Measurements from ENCODE around the gene MAP2K1. TPM values are rescaled to one million over a fixed set of nuclear protein-coding genes. Genes with fewer than 3 reads are reported as not detected.

Gene MAP2K1
- total and polyA plus RNA-seq, 9 of the 15 experiments (the other 6 are each of a cell fraction or from before 2014, with no cell fraction given), result 7.5 to 58.3 (median 30.0) TPM

DNA sequence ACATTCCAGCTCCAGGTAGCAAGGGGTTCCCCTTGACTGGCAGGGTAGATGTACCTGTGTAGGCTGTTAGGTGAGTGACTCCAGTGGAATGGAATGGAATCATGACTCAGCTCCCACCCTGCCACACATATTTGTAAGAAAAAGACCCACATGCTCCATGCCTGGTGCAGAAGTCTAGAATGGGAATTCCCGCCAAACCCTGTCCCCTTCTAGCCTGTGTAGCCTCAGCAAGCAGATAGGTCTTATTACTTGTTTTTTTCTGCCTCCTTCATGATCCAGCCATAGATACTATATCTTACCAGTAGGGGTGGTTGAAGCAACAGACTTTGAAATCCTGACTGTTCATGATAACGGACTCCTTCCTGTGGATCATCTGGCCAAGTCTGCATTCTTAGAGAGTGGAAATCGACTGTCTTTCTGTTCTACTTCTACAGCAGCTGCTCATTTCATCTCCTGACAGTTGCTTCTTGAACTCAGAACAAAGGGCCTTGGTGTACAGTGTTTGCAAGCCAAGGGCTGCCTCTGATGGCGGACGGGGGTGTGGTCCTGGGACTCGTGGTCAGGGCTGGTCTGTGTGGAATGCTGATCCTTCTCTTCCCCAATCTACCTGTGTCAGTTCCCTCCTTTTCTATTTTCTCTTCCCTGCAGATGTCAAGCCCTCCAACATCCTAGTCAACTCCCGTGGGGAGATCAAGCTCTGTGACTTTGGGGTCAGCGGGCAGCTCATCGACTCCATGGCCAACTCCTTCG lies 94.6 kb downstream of the MAP2K1 start (continued):
- TF ChIP-seq, protein P1, sequence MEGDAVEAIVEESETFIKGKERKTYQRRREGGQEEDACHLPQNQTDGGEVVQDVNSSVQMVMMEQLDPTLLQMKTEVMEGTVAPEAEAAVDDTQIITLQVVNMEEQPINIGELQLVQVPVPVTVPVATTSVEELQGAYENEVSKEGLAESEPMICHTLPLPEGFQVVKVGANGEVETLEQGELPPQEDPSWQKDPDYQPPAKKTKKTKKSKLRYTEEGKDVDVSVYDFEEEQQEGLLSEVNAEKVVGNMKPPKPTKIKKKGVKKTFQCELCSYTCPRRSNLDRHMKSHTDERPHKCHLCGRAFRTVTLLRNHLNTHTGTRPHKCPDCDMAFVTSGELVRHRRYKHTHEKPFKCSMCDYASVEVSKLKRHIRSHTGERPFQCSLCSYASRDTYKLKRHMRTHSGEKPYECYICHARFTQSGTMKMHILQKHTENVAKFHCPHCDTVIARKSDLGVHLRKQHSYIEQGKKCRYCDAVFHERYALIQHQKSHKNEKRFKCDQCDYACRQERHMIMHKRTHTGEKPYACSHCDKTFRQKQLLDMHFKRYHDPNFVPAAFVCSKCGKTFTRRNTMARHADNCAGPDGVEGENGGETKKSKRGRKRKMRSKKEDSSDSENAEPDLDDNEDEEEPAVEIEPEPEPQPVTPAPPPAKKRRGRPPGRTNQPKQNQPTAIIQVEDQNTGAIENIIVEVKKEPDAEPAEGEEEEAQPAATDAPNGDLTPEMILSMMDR (IDR thresholded peaks at IDR 0.05 in 2 of 3, conservative IDR thresholded peaks at IDR 0.05 in 1 of 3; ENCODE audit: insufficient read depth in 2 of 3, low read depth in 1 of 3, low read length in 3 of 3), result peak; percentile 38 to 43 (median 40); a peak in 3 of 6 replicates
- TF ChIP-seq EP300 (IDR thresholded peaks at IDR 0.05; ENCODE audit: low read length), result peak; percentile 78; the same call in 1 of the 2 replicates
- TF ChIP-seq SP1 (CRISPR knock-in tag; IDR thresholded peaks at IDR 0.05), result 0 out of 2 replicates have a peak, but pooled peaks have one; percentile 32
- TF ChIP-seq SIN3B (IDR thresholded peaks at IDR 0.05; ENCODE audit: low read depth), result no peak
- peak; percentile 63 for TF ChIP-seq ETV1 (tag; conservative IDR thresholded peaks at IDR 0.05; ENCODE audit: low read depth)
- 0 out of 2 replicates have a peak, but pooled peaks have one; percentile 5 for TF ChIP-seq NFE2L1 (tag; IDR thresholded peaks at IDR 0.05; ENCODE audit: borderline replicate concordance, low read depth)
- TF ChIP-seq PHB2 (IDR thresholded peaks at IDR 0.05; ENCODE audit: low read depth), result peak; percentile 20; the same call in 1 of the 2 replicates
- TF ChIP-seq, protein P2, sequence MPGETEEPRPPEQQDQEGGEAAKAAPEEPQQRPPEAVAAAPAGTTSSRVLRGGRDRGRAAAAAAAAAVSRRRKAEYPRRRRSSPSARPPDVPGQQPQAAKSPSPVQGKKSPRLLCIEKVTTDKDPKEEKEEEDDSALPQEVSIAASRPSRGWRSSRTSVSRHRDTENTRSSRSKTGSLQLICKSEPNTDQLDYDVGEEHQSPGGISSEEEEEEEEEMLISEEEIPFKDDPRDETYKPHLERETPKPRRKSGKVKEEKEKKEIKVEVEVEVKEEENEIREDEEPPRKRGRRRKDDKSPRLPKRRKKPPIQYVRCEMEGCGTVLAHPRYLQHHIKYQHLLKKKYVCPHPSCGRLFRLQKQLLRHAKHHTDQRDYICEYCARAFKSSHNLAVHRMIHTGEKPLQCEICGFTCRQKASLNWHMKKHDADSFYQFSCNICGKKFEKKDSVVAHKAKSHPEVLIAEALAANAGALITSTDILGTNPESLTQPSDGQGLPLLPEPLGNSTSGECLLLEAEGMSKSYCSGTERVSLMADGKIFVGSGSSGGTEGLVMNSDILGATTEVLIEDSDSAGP (CRISPR knock-in tag; IDR thresholded peaks at IDR 0.05), result no peak
- TF ChIP-seq, protein P3, sequence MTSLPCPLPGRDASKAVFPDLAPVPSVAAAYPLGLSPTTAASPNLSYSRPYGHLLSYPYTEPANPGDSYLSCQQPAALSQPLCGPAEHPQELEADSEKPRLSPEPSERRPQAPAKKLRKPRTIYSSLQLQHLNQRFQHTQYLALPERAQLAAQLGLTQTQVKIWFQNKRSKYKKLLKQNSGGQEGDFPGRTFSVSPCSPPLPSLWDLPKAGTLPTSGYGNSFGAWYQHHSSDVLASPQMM (CRISPR knock-in tag; IDR thresholded peaks at IDR 0.05), result no peak
- TF ChIP-seq LEF1 (IDR thresholded peaks at IDR 0.05), result peak; percentile 54; the same call in 1 of the 2 replicates
- 0 out of 2 replicates have a peak, but pooled peaks have one; percentile 24 for TF ChIP-seq ARID3A (IDR thresholded peaks at IDR 0.05; ENCODE audit: borderline replicate concordance, low read depth, low read length)
- peak; percentile 71 for TF ChIP-seq STAT5A (IDR thresholded peaks at IDR 0.05; ENCODE audit: borderline replicate concordance, low read length)
- peak; percentile 90 for TF ChIP-seq ARID1B (IDR thresholded peaks at IDR 0.05)
- TF ChIP-seq HDGF (IDR thresholded peaks at IDR 0.05), result peak; percentile 20; the same call in 1 of the 2 replicates
- peak in 1 of 2 experiments; percentile 55; a peak in 1 of 4 replicates for TF ChIP-seq TBL1XR1 (IDR thresholded peaks at IDR 0.05; ENCODE audit: low read length in 2 of 2)
- TF ChIP-seq CBFA2T2 (conservative IDR thresholded peaks at IDR 0.05), result peak; percentile 84
- TF ChIP-seq HNRNPK (IDR thresholded peaks at IDR 0.05; ENCODE audit: low read depth, low read length, poor library complexity, severe bottlenecking), result no peak
- peak in 1 of 2 experiments; percentile 44; a peak in 2 of 4 replicates for TF ChIP-seq RAD21 (CRISPR knock-in tag; conservative IDR thresholded peaks at IDR 0.05 in 1 of 2, IDR thresholded peaks at IDR 0.05 in 1 of 2)
- TF ChIP-seq, protein P4, sequence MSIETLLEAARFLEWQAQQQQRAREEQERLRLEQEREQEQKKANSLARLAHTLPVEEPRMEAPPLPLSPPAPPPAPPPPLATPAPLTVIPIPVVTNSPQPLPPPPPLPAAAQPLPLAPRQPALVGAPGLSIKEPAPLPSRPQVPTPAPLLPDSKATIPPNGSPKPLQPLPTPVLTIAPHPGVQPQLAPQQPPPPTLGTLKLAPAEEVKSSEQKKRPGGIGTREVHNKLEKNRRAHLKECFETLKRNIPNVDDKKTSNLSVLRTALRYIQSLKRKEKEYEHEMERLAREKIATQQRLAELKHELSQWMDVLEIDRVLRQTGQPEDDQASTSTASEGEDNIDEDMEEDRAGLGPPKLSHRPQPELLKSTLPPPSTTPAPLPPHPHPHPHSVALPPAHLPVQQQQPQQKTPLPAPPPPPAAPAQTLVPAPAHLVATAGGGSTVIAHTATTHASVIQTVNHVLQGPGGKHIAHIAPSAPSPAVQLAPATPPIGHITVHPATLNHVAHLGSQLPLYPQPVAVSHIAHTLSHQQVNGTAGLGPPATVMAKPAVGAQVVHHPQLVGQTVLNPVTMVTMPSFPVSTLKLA (conservative IDR thresholded peaks at IDR 0.05), result peak in 1 of 2 experiments; percentile 37; a peak in 1 of 4 replicates
